ENCODE measurements around the gene PDZD2.

DNA sequence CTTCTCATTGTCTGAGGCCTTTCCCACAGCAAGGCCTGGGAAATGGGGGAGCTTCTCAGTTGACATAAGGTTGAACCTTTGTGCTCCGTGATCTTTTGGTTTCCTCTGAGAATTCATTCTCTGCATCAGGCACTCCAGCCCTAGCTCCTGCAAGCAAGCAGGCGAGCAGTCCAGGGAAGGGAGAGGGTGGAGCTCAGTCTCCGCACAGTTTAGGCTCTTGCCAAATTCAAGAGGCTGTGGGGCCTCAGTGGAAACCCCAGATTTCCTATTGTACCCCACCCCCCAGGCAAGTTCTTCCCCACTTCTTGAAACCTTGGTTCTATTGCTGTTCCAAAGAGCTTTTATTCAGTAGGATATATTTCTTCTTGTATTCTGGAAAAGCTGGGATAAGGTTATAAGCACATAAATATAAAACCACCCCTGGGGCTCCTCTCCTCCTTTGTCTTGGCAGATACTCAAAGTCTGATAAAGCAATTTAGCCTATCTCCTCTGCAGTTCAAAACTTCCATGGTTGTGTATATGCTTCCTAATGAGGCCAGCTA is 147.2 kb downstream of the PDZD2 start:
- TF ChIP-seq, protein P1, sequence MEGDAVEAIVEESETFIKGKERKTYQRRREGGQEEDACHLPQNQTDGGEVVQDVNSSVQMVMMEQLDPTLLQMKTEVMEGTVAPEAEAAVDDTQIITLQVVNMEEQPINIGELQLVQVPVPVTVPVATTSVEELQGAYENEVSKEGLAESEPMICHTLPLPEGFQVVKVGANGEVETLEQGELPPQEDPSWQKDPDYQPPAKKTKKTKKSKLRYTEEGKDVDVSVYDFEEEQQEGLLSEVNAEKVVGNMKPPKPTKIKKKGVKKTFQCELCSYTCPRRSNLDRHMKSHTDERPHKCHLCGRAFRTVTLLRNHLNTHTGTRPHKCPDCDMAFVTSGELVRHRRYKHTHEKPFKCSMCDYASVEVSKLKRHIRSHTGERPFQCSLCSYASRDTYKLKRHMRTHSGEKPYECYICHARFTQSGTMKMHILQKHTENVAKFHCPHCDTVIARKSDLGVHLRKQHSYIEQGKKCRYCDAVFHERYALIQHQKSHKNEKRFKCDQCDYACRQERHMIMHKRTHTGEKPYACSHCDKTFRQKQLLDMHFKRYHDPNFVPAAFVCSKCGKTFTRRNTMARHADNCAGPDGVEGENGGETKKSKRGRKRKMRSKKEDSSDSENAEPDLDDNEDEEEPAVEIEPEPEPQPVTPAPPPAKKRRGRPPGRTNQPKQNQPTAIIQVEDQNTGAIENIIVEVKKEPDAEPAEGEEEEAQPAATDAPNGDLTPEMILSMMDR (IDR thresholded peaks at IDR 0.05; ENCODE audit: borderline replicate concordance, extremely low read depth, low read length, poor library complexity, severe bottlenecking) = no peak
- no peak for TF ChIP-seq EZH2 (IDR thresholded peaks at IDR 0.05; ENCODE audit: borderline replicate concordance, low read depth, low read length, severe bottlenecking)
